Cardiac septum (tissue), 1 donor: ENCODE results near the gene ADAMTS17. TPM values are rescaled to one million over a fixed set of nuclear protein-coding genes. Genes with fewer than 3 reads are reported as not detected.

ENCODE experiments used
- DNase-seq: peaks from one replicate; pipeline ENCODE4 v3.0.0-alpha.2; 2020; ENCODE audit warnings: low spot score
- intact Hi-C: fragments of 100-400 bp; cut with DNase I; formaldehyde crosslinking; loops from one replicate; pipeline ENCODE4 v1.14.0; 2022
- total RNA-seq: library from RNA; stranded (reverse); fragmentation: NEBNext Ultra II Directional; extraction: Animal tissue kit (Norgen Biotek cat#: 25700); gene quantifications from one replicate; pipeline ENCODE4 v1.2.1, GENCODE V29; 2021
- donor health status: DM: no; HTN: no; CAD: no.

The ADAMTS17 gene
- total RNA-seq, 1 donor from 2014 or later = 0.67 TPM

DNA sequence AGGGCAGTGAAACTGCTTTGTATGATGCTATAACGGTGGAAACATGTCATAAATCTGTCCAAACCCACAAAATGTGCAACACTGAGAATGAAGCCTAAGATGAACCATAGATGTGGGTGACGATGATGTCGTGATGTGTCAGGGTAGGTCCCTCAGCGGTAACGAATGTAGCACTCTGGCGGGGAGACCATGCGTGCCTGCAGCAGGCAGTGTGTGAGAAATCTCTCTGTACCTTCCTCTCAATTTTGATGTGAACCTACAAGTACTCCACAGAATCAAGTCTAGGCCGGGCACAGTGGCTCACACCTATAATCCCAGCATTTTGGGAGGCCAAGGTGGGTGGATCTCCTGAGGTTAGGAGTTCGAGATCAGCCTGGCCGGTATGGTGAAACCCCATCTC is 340.4 kb downstream of the ADAMTS17 start:
- intact Hi-C loops = no loop called here
- DNase-seq = peak; percentile 50

DNA sequence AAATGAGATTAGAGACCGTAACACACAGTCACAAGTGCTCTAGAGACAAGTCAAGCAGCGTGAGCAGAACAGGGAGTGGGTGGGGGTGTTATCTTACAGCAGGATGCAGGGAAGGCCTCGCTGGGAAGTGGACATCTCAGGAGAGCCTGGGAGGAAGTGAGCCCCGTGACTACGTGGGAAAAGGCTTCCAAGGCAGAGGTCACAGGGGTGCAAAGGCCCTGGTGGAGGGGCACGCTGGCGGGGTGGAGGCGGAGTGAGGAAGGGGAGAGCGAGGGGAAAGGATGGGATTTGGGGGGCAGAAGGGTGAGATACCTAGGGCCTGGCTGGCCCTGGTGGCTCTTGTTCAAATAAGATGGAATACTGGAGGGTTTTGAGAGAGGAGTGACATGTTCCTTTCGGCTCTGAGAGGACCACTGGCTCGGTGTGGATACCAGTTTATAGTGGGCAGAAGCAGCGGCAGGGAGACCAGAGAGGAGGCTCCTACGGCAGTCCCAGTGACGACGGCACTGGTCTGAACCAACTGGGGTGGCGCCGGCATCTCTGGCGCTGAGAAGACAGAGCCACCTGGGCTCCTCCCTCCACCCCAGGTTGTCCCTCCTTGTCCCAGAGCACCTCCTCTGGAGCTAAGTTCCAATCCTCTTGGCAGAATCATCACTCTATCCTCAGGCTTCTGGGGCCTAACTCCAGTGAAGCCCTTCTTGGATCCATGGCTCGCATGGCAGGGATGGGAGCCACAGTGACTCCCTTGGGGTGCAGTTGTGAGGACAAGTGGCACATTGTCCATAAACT is 342.3 kb downstream of the ADAMTS17 start:
- intact Hi-C loops = no loop called here
- DNase-seq = peak; percentile 66

DNA sequence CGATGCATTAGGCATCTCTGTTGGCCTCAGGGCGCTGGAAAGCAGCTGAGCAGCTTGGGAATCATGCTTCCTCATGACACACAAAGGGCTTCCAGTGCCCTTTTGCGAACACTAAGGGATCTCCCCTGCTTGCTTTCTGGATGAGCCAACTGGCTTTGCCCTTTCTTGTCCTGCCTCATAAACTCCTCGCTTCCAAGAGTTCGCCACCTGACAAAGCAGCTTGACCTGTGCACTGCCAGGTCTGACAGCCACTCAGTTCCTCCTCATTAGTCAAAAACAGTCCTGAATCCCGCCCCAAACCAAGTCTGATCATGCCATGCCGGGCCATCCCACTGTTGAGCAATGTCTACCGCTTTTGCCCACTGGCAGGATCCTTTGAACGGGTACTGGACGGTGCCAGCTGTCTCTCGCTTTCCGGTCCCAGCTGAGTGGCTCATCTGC is 343.1 kb downstream of the ADAMTS17 start:
- intact Hi-C loops = no loop called here
- peak; percentile 54 for DNase-seq

DNA sequence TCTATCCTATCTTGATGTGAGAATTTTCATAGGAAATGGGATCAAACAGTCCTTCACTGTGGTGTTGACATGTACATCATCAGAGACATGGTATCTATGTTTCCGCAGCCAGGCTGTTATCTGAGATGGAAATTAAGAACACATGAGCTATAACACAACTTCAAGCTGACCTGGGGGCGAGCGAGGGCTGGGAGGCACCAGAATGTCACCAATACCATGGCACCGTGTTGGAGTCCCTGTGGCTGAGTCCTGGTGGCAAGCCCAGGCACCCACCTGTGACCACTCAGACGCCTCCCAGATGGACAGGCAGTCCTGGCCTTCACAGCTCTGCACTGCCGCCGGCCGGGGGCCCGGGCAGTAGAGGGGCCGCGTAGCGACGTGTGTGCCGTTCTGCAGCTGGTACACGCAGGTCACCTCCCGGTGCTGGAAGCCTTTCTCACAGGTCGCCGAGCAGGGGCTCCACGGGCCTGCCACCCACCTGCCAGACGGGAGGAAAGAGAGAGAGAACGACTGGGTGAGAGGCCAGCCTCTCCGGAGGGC is 344.6 kb downstream of the ADAMTS17 start:
- intact Hi-C loops = no loop called here
- DNase-seq = peak; percentile 74

DNA sequence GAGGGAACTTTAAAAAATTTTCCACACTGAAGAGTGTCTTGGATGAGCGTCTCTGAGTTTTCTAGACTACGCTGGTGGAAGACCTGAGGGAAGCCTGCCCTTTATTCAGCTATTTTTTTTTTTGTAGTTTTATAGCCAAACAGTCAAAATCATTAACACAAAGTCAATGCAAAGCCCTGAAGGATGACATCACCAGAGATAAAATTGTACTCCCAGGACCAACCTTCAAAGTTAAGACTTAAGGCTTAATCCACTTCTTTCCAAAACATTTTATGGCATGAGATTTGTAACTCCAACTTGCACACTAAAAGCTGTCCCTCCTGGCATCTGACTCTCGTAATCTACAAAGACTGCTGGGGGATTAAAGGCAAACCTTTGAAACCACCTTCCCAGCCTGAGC is 345.1 kb downstream of the ADAMTS17 start:
- no peak for DNase-seq
- intact Hi-C loops = no loop called here

DNA sequence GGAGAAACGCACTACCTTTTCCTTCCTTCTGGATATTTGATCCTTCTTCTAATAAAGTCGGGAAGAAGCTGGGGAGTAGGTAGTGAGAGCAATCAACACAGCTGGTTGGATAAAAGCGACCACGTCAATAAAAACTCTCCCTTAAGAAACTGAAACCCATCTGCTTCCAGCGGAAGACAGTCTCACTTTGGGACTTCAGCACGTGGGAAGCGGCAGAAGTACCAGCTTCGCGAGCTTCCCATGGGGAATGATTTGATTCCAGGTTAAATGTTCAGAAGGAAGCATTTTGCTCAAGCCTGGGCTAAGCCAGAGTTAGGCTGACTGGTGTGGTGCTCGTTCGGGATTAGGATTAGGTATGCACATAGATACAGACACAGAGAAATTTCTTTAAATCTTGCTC is 346.2 kb downstream of the ADAMTS17 start:
- peak; percentile 12 for DNase-seq
- intact Hi-C loops = no loop called here

DNA sequence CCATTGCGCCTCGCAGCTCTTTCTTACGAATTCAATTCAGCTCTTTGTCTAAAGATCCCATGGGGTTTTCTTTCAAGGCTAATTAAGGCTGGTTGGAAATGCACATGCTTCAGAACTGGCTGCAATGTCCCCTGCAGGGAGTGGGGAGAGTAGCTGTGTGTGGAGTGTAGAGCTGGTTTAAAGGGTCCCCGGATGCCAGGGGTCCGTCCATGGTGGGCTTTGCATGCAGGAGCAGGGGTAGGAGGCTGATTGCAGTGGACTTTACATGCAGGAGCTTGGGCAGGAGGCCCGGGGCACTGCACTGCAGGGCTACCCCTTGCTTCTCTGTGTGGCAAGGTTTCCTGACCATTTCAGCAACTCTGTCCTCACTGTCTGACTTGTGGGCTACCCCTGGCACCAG is 346.9 kb downstream of the ADAMTS17 start:
- DNase-seq = peak; percentile 56
- intact Hi-C loops = no loop called here

DNA sequence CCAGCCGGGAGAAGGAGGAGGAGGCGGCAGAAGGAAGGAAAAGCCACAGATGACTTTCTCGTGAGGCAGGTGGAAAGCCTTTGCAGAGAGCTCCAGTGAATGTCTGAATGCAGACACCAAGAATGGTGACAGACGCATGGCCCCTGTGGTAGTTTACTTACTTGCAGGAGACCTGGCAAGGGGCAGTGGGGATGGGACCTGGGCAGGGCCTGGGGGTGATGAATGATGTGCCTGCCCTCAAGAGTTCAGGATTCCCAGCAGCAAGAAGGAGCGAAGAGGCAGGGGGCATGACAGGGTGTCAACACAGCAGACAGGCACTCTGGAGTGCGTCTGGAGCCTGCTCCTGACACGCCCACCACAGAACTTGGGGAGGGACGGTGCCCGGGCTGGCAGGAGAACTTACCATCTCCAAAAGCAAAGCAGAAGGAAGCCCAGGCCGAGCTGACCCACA is 348.1 kb downstream of the ADAMTS17 start:
- intact Hi-C loops = no loop called here
- DNase-seq = peak; percentile 51

DNA sequence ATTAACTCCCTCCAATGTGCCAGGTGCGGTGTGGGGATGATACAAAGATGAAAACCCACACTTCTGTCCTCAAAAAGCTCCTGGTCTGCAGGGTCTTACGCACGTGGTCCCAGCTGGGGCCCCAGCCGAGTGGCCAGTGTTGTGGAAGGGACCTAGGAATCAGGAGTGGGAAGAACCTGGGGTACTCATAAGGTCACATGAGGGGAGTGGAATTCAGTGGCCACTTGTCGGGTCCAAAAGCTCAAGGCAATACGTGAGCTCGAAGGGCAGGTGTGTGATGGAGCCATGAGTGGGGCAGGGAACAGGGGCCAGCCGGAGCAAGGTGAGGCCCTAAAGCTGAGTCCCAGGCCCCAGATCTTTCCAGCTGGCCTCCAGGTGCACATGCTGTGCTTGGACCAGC is 348.5 kb downstream of the ADAMTS17 start:
- DNase-seq = peak; percentile 43
- intact Hi-C loops = no loop called here

DNA sequence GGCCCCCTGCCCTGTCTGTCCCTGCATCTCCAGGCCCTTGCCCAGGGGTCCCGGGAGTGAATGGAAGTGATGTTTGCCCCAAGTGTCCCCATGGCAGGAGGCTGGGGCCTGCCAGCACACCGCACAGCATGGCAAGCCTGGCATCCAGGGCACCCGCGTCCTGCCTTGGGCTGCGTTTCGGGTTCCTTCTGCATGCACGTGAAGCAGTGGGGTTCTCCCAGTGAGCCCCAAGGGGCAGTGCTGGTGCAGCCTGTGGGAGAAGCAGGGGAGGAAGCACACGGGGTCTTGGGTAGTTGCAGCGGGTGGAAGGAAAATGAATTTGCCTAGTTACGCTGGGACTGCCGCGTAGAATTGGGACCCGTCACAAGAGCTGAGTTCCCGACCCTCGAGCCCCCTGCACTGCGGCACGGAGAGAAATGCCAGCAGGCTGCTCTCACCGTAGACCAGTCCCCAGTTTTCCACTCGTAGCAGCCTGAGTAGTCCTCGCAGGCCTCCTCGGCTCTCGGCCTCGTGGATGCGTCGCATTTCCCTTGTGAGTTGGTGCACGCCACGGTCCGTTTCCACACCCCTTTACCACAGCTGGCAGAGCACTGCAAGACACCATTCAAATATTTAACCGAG is 349.1 kb downstream of the ADAMTS17 start:
- peak; percentile 64 for DNase-seq
- intact Hi-C loops = no loop called here

DNA sequence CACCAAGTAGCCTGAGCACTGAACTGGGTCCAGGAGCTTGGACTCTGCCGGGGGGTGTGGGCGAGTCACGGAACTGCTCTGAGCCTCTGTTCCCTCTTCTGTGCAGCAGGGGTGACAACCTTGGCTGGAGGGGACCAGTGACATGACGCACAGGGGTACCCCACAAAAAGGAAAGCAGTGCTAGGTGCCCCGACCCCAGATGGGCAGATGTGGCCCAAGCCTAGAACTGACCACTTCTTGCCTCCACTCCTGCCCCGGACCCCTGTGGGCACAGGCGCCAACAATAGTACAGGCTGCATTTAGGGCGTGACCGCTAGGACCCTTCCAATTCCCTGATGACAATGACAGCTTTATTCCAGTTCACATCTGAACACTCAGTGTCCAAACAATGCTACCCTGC is 352.7 kb downstream of the ADAMTS17 start:
- intact Hi-C loops = no loop called here
- DNase-seq = no peak

DNA sequence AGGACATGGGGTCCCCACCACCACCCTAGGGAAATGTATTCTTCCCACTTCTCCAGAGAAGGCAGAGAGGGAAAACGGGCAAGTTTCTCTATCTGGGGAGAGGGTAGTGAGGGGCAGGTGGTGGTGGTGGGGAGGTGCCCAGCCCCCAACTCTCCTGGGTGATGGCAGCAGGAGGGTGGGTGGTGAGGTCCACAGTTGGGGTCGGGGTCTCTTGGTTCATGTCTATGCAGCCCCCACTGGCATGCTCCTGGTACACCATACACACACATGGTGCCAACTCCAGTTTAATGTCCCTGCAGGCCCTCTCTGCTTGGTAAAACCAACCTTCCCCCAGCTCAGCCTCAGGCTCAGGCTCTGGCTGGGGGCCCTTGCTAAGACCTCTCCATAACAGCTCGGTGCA is 354.1 kb downstream of the ADAMTS17 start:
- no peak for DNase-seq
- intact Hi-C loops = no loop called here

DNA sequence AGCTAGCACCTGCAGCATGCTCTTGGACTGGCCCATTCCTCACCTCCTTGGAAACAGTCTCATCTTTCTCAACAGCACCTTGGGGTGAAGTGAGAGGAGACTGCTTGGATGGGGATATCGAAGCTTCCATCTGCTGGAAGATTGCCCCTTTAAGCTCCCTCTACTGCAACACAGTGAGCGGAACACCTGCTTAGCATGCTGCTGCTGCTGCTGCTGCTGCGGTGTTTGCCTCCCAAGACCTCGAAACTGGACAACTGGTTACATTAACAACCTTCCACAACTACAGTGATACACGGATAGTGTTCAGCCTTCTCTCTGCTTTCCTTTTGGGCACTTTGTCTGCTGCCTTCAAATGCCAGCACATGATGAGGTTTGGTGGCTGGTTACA is 354.7 kb downstream of the ADAMTS17 start:
- DNase-seq = no peak
- intact Hi-C loops = no loop called here

DNA sequence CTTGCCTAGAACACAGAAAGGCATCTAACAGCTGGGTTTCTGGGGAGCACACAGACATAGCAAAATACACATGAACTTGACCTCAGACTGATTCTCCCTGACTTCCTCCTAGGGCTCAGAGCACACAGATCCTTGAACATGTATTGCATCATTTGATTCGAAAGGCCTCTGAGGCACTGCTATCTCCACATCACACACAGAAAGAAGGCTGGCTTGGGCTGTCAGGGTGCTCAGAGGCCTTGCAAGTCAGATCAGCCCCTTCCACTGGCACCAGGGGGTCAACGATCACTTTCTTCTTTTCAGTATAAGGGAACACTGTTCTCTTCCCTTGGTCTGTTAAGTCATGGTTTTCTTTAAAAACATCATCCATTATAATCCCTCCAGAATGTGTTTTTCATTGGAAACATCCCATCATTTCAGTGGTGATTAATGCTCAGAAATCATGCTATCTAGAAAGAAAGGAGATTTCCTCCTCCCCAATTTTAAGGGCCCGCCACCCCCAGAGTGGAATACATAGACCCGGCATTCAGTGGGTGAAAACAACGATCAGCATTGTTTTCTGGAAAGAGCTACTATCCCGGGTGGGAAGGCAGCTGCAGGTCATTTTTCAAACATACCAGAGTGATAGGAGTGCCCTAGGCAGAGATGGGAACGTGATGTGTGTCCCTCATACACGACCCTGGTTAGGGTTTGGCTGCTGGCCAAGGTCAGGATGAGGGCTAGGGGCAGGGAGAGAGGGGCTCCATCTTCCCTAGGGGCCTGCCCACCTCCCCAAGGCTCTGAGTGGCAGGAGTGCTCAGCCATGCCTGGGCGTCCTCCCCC is 355.3 kb downstream of the ADAMTS17 start:
- no peak for DNase-seq
- intact Hi-C loops = no loop called here

DNA sequence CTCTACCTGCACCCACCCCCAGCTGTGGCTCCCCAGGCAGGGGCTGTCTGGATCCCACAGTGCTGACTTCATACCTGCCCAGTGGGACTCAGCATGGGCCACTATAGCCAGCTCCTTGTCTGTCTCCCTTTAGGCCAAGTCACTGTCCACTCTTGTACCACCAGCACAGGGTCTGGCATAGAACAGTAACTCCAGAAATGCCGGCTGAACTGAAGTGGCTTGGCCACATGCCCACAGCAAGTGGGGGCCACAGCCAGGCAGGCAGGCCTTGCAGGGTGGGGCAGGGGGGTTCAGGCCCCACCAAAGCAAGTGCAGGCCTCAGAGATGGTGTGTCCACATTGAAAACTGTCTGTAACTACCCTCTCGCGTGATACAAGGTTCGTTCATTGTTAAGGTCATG is 355.9 kb downstream of the ADAMTS17 start:
- intact Hi-C loops = no loop called here
- no peak for DNase-seq

DNA sequence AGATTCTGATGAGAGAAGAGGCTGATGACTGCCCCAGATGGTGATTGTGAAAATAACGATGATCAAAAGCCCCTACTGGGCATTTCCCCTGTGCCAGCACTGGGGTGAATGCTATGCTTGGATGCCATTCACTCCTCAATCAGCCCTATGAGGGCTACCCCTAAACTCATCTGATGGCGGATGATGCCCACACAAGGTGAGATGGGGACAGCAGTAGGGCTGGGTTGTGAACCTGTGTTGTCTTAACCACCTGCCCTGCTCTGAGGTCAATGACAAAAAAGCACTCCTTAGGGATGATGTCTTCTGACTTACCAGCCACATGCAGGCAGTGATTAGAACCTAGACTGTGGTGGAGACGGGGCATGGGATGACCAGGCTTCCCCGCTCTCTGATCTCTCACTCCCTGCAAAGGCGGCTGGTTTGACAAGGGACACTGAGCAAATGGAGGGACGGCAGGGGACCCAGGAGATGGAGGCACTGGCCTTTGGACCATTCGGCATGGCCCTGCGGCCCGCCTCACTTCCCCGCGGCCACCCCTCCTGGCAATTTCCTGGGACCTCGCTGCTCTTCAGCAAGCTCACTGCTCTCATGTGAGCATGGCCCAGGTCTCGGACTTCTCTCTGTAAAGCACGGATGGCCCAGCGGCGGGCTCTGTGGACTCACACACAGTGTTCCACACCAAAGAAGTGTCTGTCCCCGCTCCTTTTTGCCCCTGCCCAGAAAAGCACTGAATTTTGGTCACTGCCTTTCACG is 357.1 kb downstream of the ADAMTS17 start:
- intact Hi-C loops = no loop called here
- no peak for DNase-seq

DNA sequence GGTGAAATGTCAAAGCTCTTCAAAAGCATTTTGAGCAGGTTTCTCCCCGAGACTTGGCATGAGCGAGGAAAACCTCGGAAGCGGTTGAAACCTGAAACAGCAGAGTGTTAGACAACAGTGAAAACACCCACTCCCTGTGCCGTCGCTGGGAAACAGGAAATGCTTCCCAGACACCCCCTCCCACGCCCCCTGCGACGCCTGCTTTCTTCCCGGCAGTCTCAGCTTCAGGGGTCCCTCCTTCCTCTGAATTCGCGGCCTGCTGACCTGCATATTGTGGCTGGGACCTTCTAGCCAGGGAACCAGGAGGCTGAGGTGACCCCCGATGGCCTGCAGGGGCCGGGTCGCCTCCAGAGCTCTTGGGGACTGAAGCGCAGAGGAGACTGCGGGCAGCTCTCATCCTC is 357.9 kb downstream of the ADAMTS17 start:
- DNase-seq = no peak
- intact Hi-C loops = no loop called here

DNA sequence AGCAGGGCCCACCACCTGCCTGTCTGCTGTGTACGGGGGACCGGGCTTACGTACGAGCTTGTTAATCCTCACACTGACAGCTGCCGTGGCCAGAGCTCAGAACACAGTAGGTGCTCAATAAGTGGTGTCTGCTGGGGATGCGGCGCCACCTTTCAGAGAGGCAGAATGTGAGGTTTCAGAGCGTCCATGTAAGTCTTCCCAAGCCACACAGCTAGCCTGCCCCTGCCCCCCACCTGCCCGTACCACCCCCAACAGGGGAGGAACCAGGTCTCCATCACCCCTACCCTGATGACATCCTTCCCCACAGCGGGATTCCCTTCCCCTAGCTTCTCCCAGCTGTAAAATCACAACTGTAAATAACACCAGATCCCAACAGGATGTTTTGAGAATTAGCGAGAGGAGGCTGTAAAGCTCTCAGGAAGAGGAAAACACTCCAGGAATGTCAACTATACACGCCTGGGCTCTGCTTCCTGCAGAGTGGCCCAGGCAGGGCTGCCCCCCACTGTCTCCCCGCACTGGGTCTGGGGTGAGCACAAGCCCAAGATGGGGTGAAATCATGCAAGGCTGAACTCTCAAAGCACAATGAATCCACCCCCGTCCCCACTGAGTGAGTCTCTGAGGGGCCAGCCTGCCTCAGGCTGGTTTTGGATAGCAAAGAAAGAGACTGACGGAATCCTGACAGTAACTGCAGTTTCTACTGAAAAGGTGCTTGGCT is 358.4 kb downstream of the ADAMTS17 start:
- no peak for DNase-seq
- intact Hi-C loops = no loop called here

DNA sequence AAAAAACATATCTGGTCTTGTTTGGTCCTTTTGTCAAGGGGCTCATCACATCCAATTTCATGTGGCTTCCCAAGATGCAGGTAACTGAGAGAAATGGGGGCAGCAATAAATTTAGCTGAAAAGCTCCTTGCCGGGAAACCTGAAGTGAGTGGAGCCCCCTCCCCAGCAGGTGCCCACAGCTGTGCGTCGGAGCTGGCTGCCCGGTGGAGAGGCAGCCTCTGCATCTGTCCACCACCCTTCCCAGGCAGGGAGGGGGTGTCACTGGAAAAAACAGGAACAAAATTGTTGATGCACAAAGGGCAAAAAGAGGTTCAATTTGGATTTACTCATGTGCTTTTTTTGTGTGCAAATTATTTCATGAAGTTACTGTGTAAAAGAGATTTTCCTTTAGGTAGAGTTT is 359.1 kb downstream of the ADAMTS17 start:
- intact Hi-C loops = no loop called here

More for the DNA sequence above, 359.1 kb downstream of the ADAMTS17 start:
- DNase-seq = no peak
